H1 (cell line): ENCODE measurements around the gene PCSK4. TPM values are rescaled to one million over a fixed set of nuclear protein-coding genes. Genes with fewer than 3 reads are reported as not detected.

Experiments used
- CTCF ChIA-PET: fragments of 300-600 bp; sonication (Branson Sonifier 250); formaldehyde crosslinking; loops from one replicate; lab custom pipeline; 2021; ENCODE audit not compliant: partially characterized antibody; lab: Charles Lee
- POLR2A ChIA-PET: fragments of 300-600 bp; sonication (Branson Sonifier 250); formaldehyde crosslinking; loops from one replicate; lab custom pipeline; 2021; ENCODE audit warnings: inconsistent platforms; ENCODE audit not compliant: partially characterized antibody; lab: Charles Lee
- DNase-seq, 2 experiments: peaks; one replicate each; pipeline versions ENCODE4 v3.0.0 to v3.0.0-alpha.2; 2010 to 2022; ENCODE audit warnings: low spot score in 2 of 2, low read depth in 1 of 2, mixed read lengths in 1 of 2
- FAIRE-seq: peaks from 2 replicates; lab custom pipeline; 2011; peaks lifted over from hg19 to GRCh38; lab: Jason Lieb, UNC
- H2AFZ ChIP-seq: 2 replicates; pipeline ENCODE4 v1.8.1; 2012; ENCODE audit warnings: low read length, inconsistent platforms
- H2AK5ac ChIP-seq: 2 replicates; pipeline ENCODE4 v1.6.1; 2013; ENCODE audit warnings: low read depth, low read length
- H2BK120ac ChIP-seq: replicated peaks from 2 replicates; pipeline ENCODE3; 2013; ENCODE audit warnings: low read depth, low read length, inconsistent platforms
- H2BK12ac ChIP-seq: 2 replicates; pipeline ENCODE4 v1.6.1; 2013; ENCODE audit warnings: low read depth, low read length
- H2BK15ac ChIP-seq: 2 replicates; pipeline ENCODE4 v1.6.1; 2013; ENCODE audit warnings: low read length
- H2BK20ac ChIP-seq: 2 replicates; pipeline ENCODE4 v1.6.1; 2013; ENCODE audit warnings: low read length
- H2BK5ac ChIP-seq: 2 replicates; pipeline ENCODE4 v1.6.1; 2013; ENCODE audit warnings: low read depth, low read length
- H3K14ac ChIP-seq: 2 replicates; pipeline ENCODE4 v1.6.1; 2013; ENCODE audit warnings: inconsistent platforms; ENCODE audit not compliant: insufficient read length
- H3K18ac ChIP-seq: 2 replicates; pipeline ENCODE4 v1.6.1; 2013; ENCODE audit warnings: low read length; ENCODE audit errors: extremely low read depth
- H3K23ac ChIP-seq: 2 replicates; pipeline ENCODE4 v1.6.1; 2013; ENCODE audit warnings: inconsistent platforms; ENCODE audit not compliant: insufficient read length
- H3K23me2 ChIP-seq: 2 replicates; pipeline ENCODE4 v1.6.1; 2013; ENCODE audit warnings: low read depth, low read length
- H3K27ac ChIP-seq: 2 replicates; pipeline ENCODE4 v1.6.1; 2011; ENCODE audit warnings: low read depth, low read length, inconsistent platforms
- H3K27me3 ChIP-seq, 4 experiments: replicated peaks in 1 of 4; 1 replicate in 1 of 4; 2 replicates in 3 of 4; pipeline versions ENCODE4 v1.6.1 to v1.8.1; 2011 to 2013; ENCODE audit warnings: low read length in 3 of 4, mild to moderate bottlenecking in 3 of 4, inconsistent platforms in 2 of 4, mixed read lengths in 2 of 4, moderate library complexity in 1 of 4; ENCODE audit not compliant: control insufficient read depth in 3 of 4, insufficient read depth in 3 of 4; ENCODE audit errors: extremely low read depth in 1 of 4
- H3K36me3 ChIP-seq, 4 experiments: 2 replicates each; pipeline versions ENCODE4 v1.6.1 to v1.8.1; 2011 to 2013; ENCODE audit warnings: mild to moderate bottlenecking in 4 of 4, low read length in 3 of 4, moderate library complexity in 2 of 4, control low read depth in 1 of 4, inconsistent platforms in 1 of 4; ENCODE audit not compliant: insufficient read depth in 4 of 4, control insufficient read depth in 2 of 4
- H3K4ac ChIP-seq: replicated peaks from 2 replicates; pipeline ENCODE3; 2013; ENCODE audit warnings: low read length, low read depth, mixed read lengths, inconsistent platforms; ENCODE audit not compliant: insufficient read length
- H3K4me1 ChIP-seq, 4 experiments: replicated peaks in 1 of 4; 1 replicate in 1 of 4; 2 replicates in 3 of 4; pipeline versions ENCODE4 v1.6.1 to v1.8.1; 2011 to 2013; ENCODE audit warnings: low read length in 3 of 4, inconsistent platforms in 2 of 4, mixed read lengths in 1 of 4; ENCODE audit not compliant: insufficient read depth in 4 of 4, control insufficient read depth in 3 of 4
- H3K4me2 ChIP-seq, 2 experiments: 2 replicates each; pipeline versions ENCODE4 v1.6.1 to v1.8.1; 2011 to 2013; ENCODE audit warnings: low read depth in 2 of 2, low read length in 2 of 2, control low read depth in 1 of 2, inconsistent platforms in 1 of 2, mild to moderate bottlenecking in 1 of 2; ENCODE audit not compliant: insufficient read depth in 1 of 2
- H3K4me3 ChIP-seq, 4 experiments: fragments of 200-600, 300-600 bp in 1 of 4; sonication (generic), shearing (Covaris generic), sonication (Bioruptor Twin) in 1 of 4; 2 replicates each; pipeline versions ENCODE4 v1.5.1 to v1.8.1; 2011 to 2016; ENCODE audit warnings: low read length in 4 of 4, low read depth in 3 of 4, control low read depth in 2 of 4, inconsistent platforms in 2 of 4, mild to moderate bottlenecking in 2 of 4, mixed read lengths in 1 of 4, moderate library complexity in 1 of 4; ENCODE audit not compliant: insufficient read depth in 2 of 4; ENCODE audit errors: extremely low read depth in 1 of 4
- H3K56ac ChIP-seq: replicated peaks from 2 replicates; pipeline ENCODE3; 2013; ENCODE audit warnings: low read depth, mild to moderate bottlenecking, mixed read lengths, low read length, inconsistent platforms; ENCODE audit not compliant: insufficient read length
- H3K79me1 ChIP-seq: 2 replicates; pipeline ENCODE4 v1.6.1; 2013; ENCODE audit warnings: low read depth, low read length, control low read depth
- H3K79me2 ChIP-seq, 2 experiments: 2 replicates each; pipeline versions ENCODE4 v1.6.1 to v1.8.1; 2012 to 2013; ENCODE audit warnings: low read length in 2 of 2, mild to moderate bottlenecking in 2 of 2, inconsistent platforms in 1 of 2; ENCODE audit not compliant: insufficient read depth in 2 of 2, control insufficient read depth in 1 of 2
- H3K9ac ChIP-seq, 4 experiments: replicated peaks in 1 of 4; 1 replicate in 1 of 4; 2 replicates in 3 of 4; pipeline versions ENCODE4 v1.6.1 to v1.8.1; 2011 to 2013; ENCODE audit warnings: low read depth in 3 of 4, low read length in 3 of 4, control low read depth in 2 of 4, mild to moderate bottlenecking in 2 of 4, moderate library complexity in 2 of 4, inconsistent platforms in 1 of 4; ENCODE audit errors: extremely low read depth in 1 of 4
- H3K9me3 ChIP-seq, 2 experiments: 2 replicates each; pipeline versions ENCODE4 v1.6.1 to v1.8.1; 2012 to 2013; ENCODE audit warnings: mild to moderate bottlenecking in 2 of 2, moderate library complexity in 2 of 2, control low read depth in 1 of 2, inconsistent platforms in 1 of 2, low read depth in 1 of 2, low read length in 1 of 2, mixed read lengths in 1 of 2; ENCODE audit not compliant: insufficient read depth in 2 of 2
- H4K20me1 ChIP-seq, 2 experiments: replicated peaks in 1 of 2; 2 replicates each; pipeline versions ENCODE3 to v1.8.1; 2011 to 2013; ENCODE audit warnings: inconsistent platforms in 2 of 2, low read length in 2 of 2, mild to moderate bottlenecking in 1 of 2; ENCODE audit not compliant: insufficient read depth in 2 of 2, control insufficient read depth in 1 of 2
- H4K5ac ChIP-seq: 2 replicates; pipeline ENCODE4 v1.6.1; 2013; ENCODE audit warnings: low read length, low read depth, mixed read lengths, inconsistent platforms; ENCODE audit not compliant: insufficient read length
- H4K8ac ChIP-seq: 2 replicates; pipeline ENCODE4 v1.8.0; 2013; ENCODE audit warnings: mild to moderate bottlenecking, moderate library complexity, low read length, inconsistent platforms; ENCODE audit not compliant: insufficient read depth; ENCODE audit errors: extremely low read depth
- H4K91ac ChIP-seq: replicated peaks from 2 replicates; pipeline ENCODE3; 2013; ENCODE audit warnings: low read length, mixed read lengths, inconsistent platforms; ENCODE audit not compliant: insufficient read length
- CEBPB ChIP-seq: IDR thresholded peaks from 2 replicates; pipeline ENCODE4 v1.6.1; 2012; ENCODE audit warnings: low read depth, low read length
- KDM1A ChIP-seq: fragments of 200-600, 300-600 bp; sonication (generic); IDR thresholded peaks from 2 replicates; pipeline ENCODE4 v1.7.1; 2016; ENCODE audit warnings: mild to moderate bottlenecking, low read length, borderline replicate concordance
- KDM4A ChIP-seq: IDR thresholded peaks from one replicate; pipeline ENCODE4 v1.7.1; 2012; ENCODE audit warnings: low read depth, mild to moderate bottlenecking, moderate library complexity, low read length, inconsistent platforms; ENCODE audit not compliant: severe bottlenecking
- NANOG ChIP-seq: IDR thresholded peaks from 2 replicates; pipeline ENCODE4 v1.6.1; 2011; ENCODE audit warnings: low read length, low read depth, mild to moderate bottlenecking, inconsistent platforms; ENCODE audit not compliant: insufficient read depth, poor library complexity, severe bottlenecking
- PHF8 ChIP-seq: fragments of 200-600 bp; sonication (generic); conservative IDR thresholded peaks from 2 replicates; pipeline ENCODE4 v1.7.1; 2012; ENCODE audit warnings: low read depth, mild to moderate bottlenecking, inconsistent platforms, low read length, moderate library complexity
- SIRT6 ChIP-seq: IDR thresholded peaks from one replicate; pipeline ENCODE4 v1.7.1; 2012; ENCODE audit warnings: low read length, inconsistent platforms
- SRF ChIP-seq: IDR thresholded peaks from 2 replicates; pipeline ENCODE4 v1.6.1; 2011; ENCODE audit warnings: mild to moderate bottlenecking, low read depth, low read length, moderate library complexity
- SUZ12 ChIP-seq: fragments of 200-600 bp; sonication (generic); IDR thresholded peaks from 2 replicates; pipeline ENCODE4 v1.6.1; 2012; ENCODE audit warnings: mild to moderate bottlenecking, inconsistent platforms, low read length, moderate library complexity, mixed read lengths
- TAF1 ChIP-seq: IDR thresholded peaks from 2 replicates; pipeline ENCODE4 v1.6.1; 2011; ENCODE audit warnings: mild to moderate bottlenecking, low read depth, low read length
- WGBS, 2 experiments: shearing (Covaris generic) in 1 of 2; methylation state at CpG; one replicate each; pipeline versions ENCODE4 v1.1.6 to v1.1.7; 2013 to 2015; ENCODE audit warnings: low lambda C conversion rate in 2 of 2, mixed read lengths in 2 of 2, inconsistent platforms in 1 of 2, low coverage in 1 of 2, missing lambda C conversion rate in 1 of 2; ENCODE audit not compliant: insufficient replicate concordance in 2 of 2, insufficient coverage in 1 of 2, insufficient read length in 1 of 2; ENCODE audit errors: extremely low coverage in 1 of 2, missing lambda C conversion rate in 1 of 2; 5-methylcytosine and 5-hydroxymethylcytosine counted together
- polyA plus RNA-seq, 7 experiments: library from polyadenylated mRNA; depleted of rRNA in 3 of 7; stranded (reverse) in 5 of 7; unstranded in 2 of 7; fragments of >200 nt in 5 of 7; fragments of 200-250 nt in 2 of 7; gene quantifications; 1 replicate in 5 of 7; 2 replicates in 1 of 7; 4 replicates in 1 of 7; pipeline versions ENCODE4 v1.2.1 to v1.2.3, GENCODE V29; 2011 to 2013; ENCODE audit warnings: missing spikeins in 2 of 7, mixed read lengths in 2 of 7
- total RNA-seq: library from RNA; stranded (reverse); fragmentation: NEBNext Ultra II Directional; extraction: Animal tissue kit (Norgen Biotek cat#: 25700); gene quantifications from 2 replicates; pipeline ENCODE4 v1.2.1, GENCODE V29; 2021

Gene PCSK4
- total and polyA plus RNA-seq, 2 of the 8 experiments (the other 6 are each of a cell fraction or from before 2014, with no cell fraction given) = 9.8 to 10.7 TPM

GRCh38 chr19:1523412-1524286 lies 33.5 kb upstream of the PCSK4 start, which contains the start of gene PLK5:
PLK5 (plus strand) TSS chr19:1524077; CDS start chr19:1526997, 2,920 bp downstream.
- Histone ChIP-seq H3K36me3 (no peaks in the 10 kb centered on the region; a peak in 1 of 8 replicates), H3K4me1 (peaks cover 0 to 3% (median 1%) of the 10 kb centered on the region in 4 experiments; a peak in 3 of 7 replicates), H3K23ac (peak within 1 kb of the TSS; percentile 83), H4K20me1 (peaks cover 8 to 14% of the 10 kb centered on the region in 2 experiments), H2AFZ (no peak within 1 kb of the TSS), H2BK12ac (peak within 1 kb of the TSS; percentile 40; the same call in 1 of the 2 replicates), H2BK15ac (peak within 1 kb of the TSS; percentile 77; the same call in 1 of the 2 replicates), H2BK5ac (no peak within 1 kb of the TSS), H3K9ac (peak within 1 kb of the TSS in 1 of 4 experiments; percentile 57; a peak in 2 of 7 replicates), H2BK20ac (no peak within 1 kb of the TSS; the same call in 1 of the 2 replicates), H3K4me2 (peak within 1 kb of the TSS; percentile 73 to 97), H3K23me2 (peaks cover 8% of the 10 kb centered on the region; the same call in 1 of the 2 replicates), H3K4ac (peak within 1 kb of the TSS; percentile 98), H3K27ac (no peak within 1 kb of the TSS), H2BK120ac (no peak within 1 kb of the TSS), H2AK5ac (peak within 1 kb of the TSS; percentile 94), H4K5ac (no peak within 1 kb of the TSS), H4K91ac (no peak within 1 kb of the TSS), H3K79me1 (no peaks in the 10 kb centered on the region), H3K56ac (peak within 1 kb of the TSS; percentile 30), H3K4me3 (peak within 1 kb of the TSS in 3 of 4 experiments; percentile 25 to 57 (median 35); a peak in 5 of 8 replicates), H3K18ac (0 out of 2 replicates have a peak within 1 kb of the TSS, but pooled peaks have one; percentile 4), H3K9me3 (no peaks in the 10 kb centered on the region), H3K27me3 (peaks cover 19 to 34% (median 31%) of the 10 kb centered on the region in 4 experiments), H3K79me2 (no peaks in the 10 kb centered on the region), H3K14ac (no peak within 1 kb of the TSS), H4K8ac (peak within 1 kb of the TSS; percentile 68)
- 20% methylated on average over 41 of the region's 92 CpGs; no CpG with 5 or more reads in 1 of the 2 experiments for WGBS, 2 experiments
- ChIA-PET POLR2A (interaction anchor here (0.5 to 2.7 kb wide), 5 partner anchors 12 to 258 kb away, joined by 3 to 7 read pairs (median 4); partner anchors contain the start of gene MBD3), CTCF (interaction anchor here (0.6 to 1.5 kb wide), 3 partner anchors 9 to 299 kb away, joined by 3 to 4 read pairs (median 3); no protein-coding TSS in a partner anchor)
- no peak for DNase-seq
- FAIRE-seq = no peak
- TF ChIP-seq SIRT6 = no peak
- peak; percentile 59 for TF ChIP-seq KDM4A
- TF ChIP-seq CEBPB = no peak
- peak; percentile 38; the same call in 1 of the 2 replicates for TF ChIP-seq PHF8
- no peak for TF ChIP-seq SRF
- TF ChIP-seq TAF1 = peak; percentile 84
- peak; percentile 48; the same call in 1 of the 2 replicates for TF ChIP-seq SUZ12
- peak; percentile 85; the same call in 1 of the 2 replicates for TF ChIP-seq KDM1A
- no peak for TF ChIP-seq NANOG
